ENCODE data around the gene TSNAX. TPM values are rescaled to one million over a fixed set of nuclear protein-coding genes. Genes with fewer than 3 reads are reported as not detected.

The TSNAX gene
- total and polyA plus RNA-seq, 2 of the 4 experiments (the other 2 are of a cell fraction): 19.6 to 60.6 TPM

- no peak overlapping the region for H2AK5ac ChIP-seq (ENCODE audit: low read depth, low read length)
- no peak for TF ChIP-seq POLR2A (IDR thresholded peaks at IDR 0.05; ENCODE audit: low read depth, low read length)
- in situ Hi-C loops (cut with MboI; ENCODE audit: low sequenced_read_pairs) (no loop called here), dilution Hi-C loops (cut with HindIII; ENCODE audit: low sequenced_read_pairs, unreplicated experiment) (no loop called here), intact Hi-C loops (cut with micrococcal nuclease) (no loop called here)
- no peak overlapping the region for H3K56ac ChIP-seq (ENCODE audit: extremely low read depth, insufficient read depth, low read length)
- no peak overlapping the region for H2BK120ac ChIP-seq (ENCODE audit: low read depth, low read length)
- H4K20me1 ChIP-seq (ENCODE audit: insufficient read depth, low read length): no peaks in the 10 kb centered on the region; the same call in 1 of the 2 replicates
- no TSS peak for BruUV-seq (replicated peaks)
- H4K5ac ChIP-seq (ENCODE audit: low read depth, low read length): no peak overlapping the region
- H3K79me1 ChIP-seq (ENCODE audit: low read depth in 1 of 2, low read length in 2 of 2): peaks cover 11 to 27% of the 10 kb centered on the region in 2 experiments
- peaks cover 2% of the 10 kb centered on the region; the same call in 1 of the 2 replicates for H3K9me1 ChIP-seq (ENCODE audit: insufficient read depth, low read length)
- H2BK20ac ChIP-seq (ENCODE audit: low read depth, low read length): no peak overlapping the region
- H2BK15ac ChIP-seq (ENCODE audit: low read depth, low read length): no peak overlapping the region
- H2AFZ ChIP-seq (replicated peaks; ENCODE audit: low read length, poor library complexity): no peak overlapping the region
- ChIA-PET POLR2A (ENCODE audit: unreplicated experiment) (no interaction called here), CTCF (no interaction called here)
- H3K4me1 ChIP-seq (ENCODE audit: control insufficient read depth, insufficient read depth, low read length): peaks cover 3% of the 10 kb centered on the region
- no peak overlapping the region for H3K27ac ChIP-seq (ENCODE audit: insufficient read depth, low read length)
- no peak overlapping the region for H4K8ac ChIP-seq (ENCODE audit: low read depth in 2 of 2, low read length in 2 of 2)
- 86 to 100% methylated on average over 2 of the region's 4 CpGs for WGBS, 2 experiments (ENCODE audit: extremely low coverage in 2 of 2, insufficient read length in 1 of 2)
- no peak overlapping the region for H3K4me2 ChIP-seq (ENCODE audit: low read depth, low read length)
- peaks cover 12% of the 10 kb centered on the region for H3K36me3 ChIP-seq (ENCODE audit: control insufficient read depth, insufficient read depth, low read length)
- H3K9ac ChIP-seq (ENCODE audit: low read depth, low read length): no peak overlapping the region
- no peak overlapping the region for H2BK5ac ChIP-seq (ENCODE audit: low read depth, low read length, poor library complexity, severe bottlenecking)
- ATAC-seq (ENCODE audit: low read depth) (no peak), DNase-seq (no peak)
- 0 out of 2 replicates have a peak overlapping the region, but pooled peaks have one; percentile 7 for H3K23ac ChIP-seq (ENCODE audit: low read depth, low read length)
- H2AK9ac ChIP-seq (replicated peaks; ENCODE audit: low read depth, low read length, poor library complexity): no peak overlapping the region
- H4K91ac ChIP-seq (ENCODE audit: insufficient read depth, low read depth, low read length): no peak overlapping the region
- no peaks in the 10 kb centered on the region for H3K9me3 ChIP-seq (ENCODE audit: control insufficient read depth, insufficient read depth, low read length)
- H3K14ac ChIP-seq (replicated peaks; ENCODE audit: low read depth, low read length): no peak overlapping the region
- H3K27me3 ChIP-seq (ENCODE audit: control insufficient read depth, insufficient read depth, low read length): no peaks in the 10 kb centered on the region
- no peak overlapping the region for H3K4me3 ChIP-seq (ENCODE audit: insufficient read depth, low read depth, low read length)
- H3K18ac ChIP-seq (ENCODE audit: low read depth, low read length): no peak overlapping the region
- H3K4ac ChIP-seq (ENCODE audit: low read depth, low read length): no peak overlapping the region
These were observed 6.3 kb downstream of the TSNAX start for GRCh38 chr1:231534703-231535159.

Data from IMR-90 (cell line).